Ishikawa (cell line): Measurements from ENCODE around the gene PLPP1.

Source experiments
- CEBPB ChIP-seq: IDR thresholded peaks from 2 replicates; pipeline ENCODE4 v1.6.1; 2012
- CREB1 ChIP-seq: IDR thresholded peaks from 2 replicates; pipeline ENCODE4 v1.6.1; 2012; ENCODE audit warnings: low read depth
- EGR1 ChIP-seq: IDR thresholded peaks from 2 replicates; pipeline ENCODE4 v1.6.1; 2012
- EP300 ChIP-seq: IDR thresholded peaks from 2 replicates; pipeline ENCODE4 v1.6.1; 2012; ENCODE audit warnings: borderline replicate concordance
- FOXM1 ChIP-seq: IDR thresholded peaks from 2 replicates; pipeline ENCODE4 v1.6.1; 2012; ENCODE audit warnings: low read depth, borderline replicate concordance
- MAX ChIP-seq: IDR thresholded peaks from 2 replicates; pipeline ENCODE4 v1.6.1; 2012
- NFIC ChIP-seq: IDR thresholded peaks from 2 replicates; pipeline ENCODE4 v1.6.1; 2012
- RAD21 ChIP-seq: IDR thresholded peaks from 2 replicates; pipeline ENCODE4 v1.6.1; 2012; ENCODE audit warnings: low read depth
- TAF1 ChIP-seq: IDR thresholded peaks from 2 replicates; pipeline ENCODE4 v1.6.1; 2012; ENCODE audit warnings: low read depth, mild to moderate bottlenecking
- TCF12 ChIP-seq: IDR thresholded peaks from 2 replicates; pipeline ENCODE4 v1.6.1; 2012; ENCODE audit warnings: low read depth
- TEAD4 ChIP-seq: IDR thresholded peaks from 2 replicates; pipeline ENCODE4 v1.6.1; 2012
- USF1 ChIP-seq: IDR thresholded peaks from 2 replicates; pipeline ENCODE4 v1.6.1; 2012
- YY1 ChIP-seq: IDR thresholded peaks from 2 replicates; pipeline ENCODE4 v1.6.1; 2012; ENCODE audit warnings: low read depth
- ZBTB7A ChIP-seq: IDR thresholded peaks from 2 replicates; pipeline ENCODE4 v1.6.1; 2012; ENCODE audit warnings: low read depth
- TF ChIP-seq, protein P1 (sequence below): IDR thresholded peaks from 2 replicates; pipeline ENCODE4 v1.6.1; 2012; ENCODE audit warnings: low read depth, mild to moderate bottlenecking

Gene PLPP1

GRCh38 chr5:55407984-55408383 is 126.8 kb downstream of the PLPP1 start:
- TF ChIP-seq TCF12 (no peak), MAX (no peak), RAD21 (no peak), ZBTB7A (no peak), EP300 (no peak), FOXM1 (no peak), TAF1 (no peak), YY1 (no peak), CEBPB (no peak), CREB1 (no peak), USF1 (no peak), TEAD4 (no peak), EGR1 (no peak), NFIC (no peak)
- TF ChIP-seq, protein P1, sequence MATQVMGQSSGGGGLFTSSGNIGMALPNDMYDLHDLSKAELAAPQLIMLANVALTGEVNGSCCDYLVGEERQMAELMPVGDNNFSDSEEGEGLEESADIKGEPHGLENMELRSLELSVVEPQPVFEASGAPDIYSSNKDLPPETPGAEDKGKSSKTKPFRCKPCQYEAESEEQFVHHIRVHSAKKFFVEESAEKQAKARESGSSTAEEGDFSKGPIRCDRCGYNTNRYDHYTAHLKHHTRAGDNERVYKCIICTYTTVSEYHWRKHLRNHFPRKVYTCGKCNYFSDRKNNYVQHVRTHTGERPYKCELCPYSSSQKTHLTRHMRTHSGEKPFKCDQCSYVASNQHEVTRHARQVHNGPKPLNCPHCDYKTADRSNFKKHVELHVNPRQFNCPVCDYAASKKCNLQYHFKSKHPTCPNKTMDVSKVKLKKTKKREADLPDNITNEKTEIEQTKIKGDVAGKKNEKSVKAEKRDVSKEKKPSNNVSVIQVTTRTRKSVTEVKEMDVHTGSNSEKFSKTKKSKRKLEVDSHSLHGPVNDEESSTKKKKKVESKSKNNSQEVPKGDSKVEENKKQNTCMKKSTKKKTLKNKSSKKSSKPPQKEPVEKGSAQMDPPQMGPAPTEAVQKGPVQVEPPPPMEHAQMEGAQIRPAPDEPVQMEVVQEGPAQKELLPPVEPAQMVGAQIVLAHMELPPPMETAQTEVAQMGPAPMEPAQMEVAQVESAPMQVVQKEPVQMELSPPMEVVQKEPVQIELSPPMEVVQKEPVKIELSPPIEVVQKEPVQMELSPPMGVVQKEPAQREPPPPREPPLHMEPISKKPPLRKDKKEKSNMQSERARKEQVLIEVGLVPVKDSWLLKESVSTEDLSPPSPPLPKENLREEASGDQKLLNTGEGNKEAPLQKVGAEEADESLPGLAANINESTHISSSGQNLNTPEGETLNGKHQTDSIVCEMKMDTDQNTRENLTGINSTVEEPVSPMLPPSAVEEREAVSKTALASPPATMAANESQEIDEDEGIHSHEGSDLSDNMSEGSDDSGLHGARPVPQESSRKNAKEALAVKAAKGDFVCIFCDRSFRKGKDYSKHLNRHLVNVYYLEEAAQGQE, result no peak

GRCh38 chr5:55407059-55407684 is 127.6 kb downstream of the PLPP1 start:
- no peak for TF ChIP-seq EP300
- TF ChIP-seq RAD21, result peak; percentile 63

DNA sequence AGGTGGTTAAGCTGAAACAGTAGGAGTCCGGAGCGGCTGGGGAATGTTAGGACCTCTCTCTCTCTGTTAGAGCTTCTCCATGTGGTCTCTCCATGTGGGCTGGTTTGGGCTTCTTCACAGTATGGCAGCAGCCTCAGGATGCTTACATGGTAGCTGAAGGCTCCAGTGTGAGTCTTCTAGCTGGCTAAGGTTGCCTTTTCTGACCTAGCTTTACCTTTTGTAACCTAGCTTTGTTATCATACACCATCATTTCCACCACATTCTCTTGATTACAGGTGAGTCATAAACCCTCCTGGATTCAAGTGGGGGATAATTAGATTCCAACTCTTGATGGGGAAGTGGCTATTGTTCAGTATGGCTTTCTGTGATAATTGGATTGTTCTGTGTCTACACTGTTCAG is 128.5 kb downstream of the PLPP1 start:
- TF ChIP-seq ZBTB7A, result no peak
- no peak for TF ChIP-seq YY1
- no peak for TF ChIP-seq EP300
- TF ChIP-seq, protein P1, result no peak
- no peak for TF ChIP-seq TAF1
- no peak for TF ChIP-seq CEBPB
- TF ChIP-seq TEAD4, result no peak
- TF ChIP-seq FOXM1, result no peak
- no peak for TF ChIP-seq CREB1
- TF ChIP-seq TCF12, result no peak
- no peak for TF ChIP-seq MAX
- TF ChIP-seq EGR1, result no peak
- no peak for TF ChIP-seq NFIC
- no peak for TF ChIP-seq USF1
- no peak for TF ChIP-seq RAD21

DNA sequence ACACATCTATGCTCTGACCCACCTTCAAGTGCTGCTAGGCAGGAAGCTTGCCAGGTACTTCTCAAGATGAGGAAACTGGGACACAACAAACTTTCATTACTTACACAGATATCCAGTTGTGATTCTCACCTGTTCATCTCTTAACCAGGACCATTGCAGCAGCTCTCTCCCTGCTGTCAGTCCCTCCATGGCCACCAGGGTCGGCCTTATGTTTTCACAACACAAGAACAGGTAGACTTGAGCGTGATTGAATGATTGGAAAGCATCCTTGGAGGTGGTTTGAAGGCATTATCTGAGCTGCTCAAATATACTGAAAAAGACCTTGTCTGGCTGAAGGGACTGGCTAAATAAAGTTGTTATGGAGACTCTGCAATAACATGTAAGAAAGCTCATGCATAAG is 132.6 kb downstream of the PLPP1 start:
- TF ChIP-seq TEAD4 (no peak), RAD21 (no peak), YY1 (no peak), NFIC (no peak), ZBTB7A (no peak), CEBPB (no peak), FOXM1 (no peak), TAF1 (no peak), USF1 (no peak), MAX (no peak), EP300 (no peak), EGR1 (no peak), TCF12 (no peak), CREB1 (no peak)
- TF ChIP-seq, protein P1, result no peak
